Inflammatory macrophage treated with lipopolysaccharide for 1 hour (primary cell): Measurements from ENCODE around the gene STAMBPL1.

Experiments used
- DNase-seq, 2 donors: peaks; one replicate each; pipeline ENCODE4 v3.0.0-alpha.2; 2020 to 2022

Gene STAMBPL1

DNA sequence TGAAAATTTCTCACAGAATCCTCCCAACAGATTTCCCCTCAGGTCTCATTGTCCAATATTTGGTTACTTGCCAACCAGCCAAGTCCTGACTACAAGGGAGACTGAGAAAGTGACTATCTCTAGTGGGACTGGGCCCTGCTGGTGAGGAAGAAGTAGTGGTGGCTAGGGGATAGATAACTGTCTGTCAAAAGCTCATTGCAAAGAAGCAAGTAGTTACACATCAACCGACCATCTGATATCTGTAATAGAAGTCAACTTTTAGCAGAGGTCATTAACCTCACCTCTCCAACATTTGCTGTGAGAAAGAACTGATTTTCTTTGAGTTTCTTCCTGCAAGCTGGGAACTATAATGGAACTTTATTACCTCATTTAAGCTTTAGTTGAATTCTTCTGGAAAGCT, 15.2 kb downstream of the STAMBPL1 start:
- DNase-seq = no peak

DNA sequence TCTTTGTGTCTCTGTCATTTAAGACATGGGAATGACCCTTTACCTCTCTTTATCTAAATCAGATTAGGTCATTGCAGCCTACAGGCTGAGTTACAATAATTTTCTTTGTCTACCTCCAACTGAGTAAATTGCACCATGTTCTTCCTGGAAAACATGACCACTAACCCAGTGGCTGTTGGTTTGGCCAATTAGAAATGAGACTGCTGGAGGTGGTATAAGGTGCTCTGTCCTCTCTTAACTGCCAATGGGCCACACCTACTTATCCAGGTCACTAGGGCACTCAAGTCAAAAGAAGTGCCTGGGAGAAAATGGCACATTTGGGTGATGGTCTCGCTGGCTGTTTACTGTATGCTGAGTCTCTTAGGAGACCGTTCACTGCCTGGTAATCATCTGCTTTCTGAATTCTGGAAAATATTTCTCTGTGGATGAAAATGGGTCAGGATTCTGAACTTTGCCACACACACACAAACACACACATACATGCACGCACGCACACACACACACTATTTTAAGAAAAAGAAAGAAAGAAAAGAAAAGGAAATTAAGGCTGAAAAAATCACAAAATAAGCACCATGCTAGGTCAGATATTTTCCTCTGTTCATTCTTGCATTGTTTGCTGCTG, 16.4 kb downstream of the STAMBPL1 start:
- DNase-seq = no peak

DNA sequence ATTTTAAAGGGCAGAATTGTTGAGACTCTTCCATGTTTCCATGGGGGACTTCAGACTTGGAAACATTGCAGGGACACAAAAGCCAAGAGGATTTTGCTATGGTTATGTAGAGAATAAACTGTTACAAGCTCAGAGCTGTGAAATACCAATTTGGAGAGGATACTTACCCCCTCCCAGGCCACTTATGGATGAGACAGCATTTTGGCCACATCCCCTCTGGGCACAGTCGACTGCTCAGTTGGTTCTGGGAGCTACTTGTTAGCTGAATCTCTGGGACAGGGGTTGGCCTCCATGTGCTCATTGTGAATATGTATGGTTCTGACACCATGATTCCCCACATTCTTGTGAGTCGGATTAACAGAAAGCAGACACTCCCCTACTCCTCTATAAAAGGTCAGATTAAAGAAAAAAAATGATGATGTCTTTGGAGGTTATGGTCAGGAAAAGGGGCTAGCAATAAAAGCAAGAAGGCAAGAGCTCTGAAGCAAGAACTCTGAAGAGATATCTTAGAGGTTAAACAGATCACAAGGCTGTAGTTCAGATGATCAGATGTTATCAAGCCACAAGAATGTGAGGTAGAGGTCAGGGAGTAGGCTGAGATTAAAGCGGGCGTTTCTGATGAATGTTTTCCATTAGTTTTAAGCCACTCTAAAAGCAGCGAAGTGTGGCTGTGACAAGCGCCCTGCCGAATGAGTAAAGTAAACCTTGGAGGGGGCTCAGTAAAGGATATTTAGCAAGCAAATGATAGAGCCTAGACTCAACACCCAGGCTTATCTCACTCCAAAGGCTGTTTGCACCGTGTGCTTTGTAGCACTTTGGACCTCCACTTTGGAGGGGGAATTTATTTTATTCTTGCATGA, 17.2 kb downstream of the STAMBPL1 start:
- no peak for DNase-seq

DNA sequence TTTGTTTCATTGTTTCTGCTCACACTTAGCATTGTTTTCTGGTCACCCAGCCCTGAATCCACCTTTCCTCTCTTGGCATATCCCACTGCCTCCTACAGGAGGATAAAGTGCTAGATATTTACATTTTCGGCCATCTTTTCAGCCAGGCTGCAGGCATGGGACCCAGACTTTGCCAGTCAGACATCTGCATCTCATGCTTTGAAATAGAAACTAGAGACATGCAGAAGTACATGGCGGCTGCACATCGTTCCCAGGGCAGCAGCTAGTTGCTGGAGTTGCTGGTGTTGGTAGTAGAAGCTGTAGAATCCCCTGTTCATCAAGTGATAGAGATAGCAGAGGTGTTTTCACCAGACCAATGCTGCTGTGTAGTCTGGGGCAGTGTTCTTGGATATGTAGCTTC, 18.7 kb downstream of the STAMBPL1 start:
- DNase-seq = no peak

DNA sequence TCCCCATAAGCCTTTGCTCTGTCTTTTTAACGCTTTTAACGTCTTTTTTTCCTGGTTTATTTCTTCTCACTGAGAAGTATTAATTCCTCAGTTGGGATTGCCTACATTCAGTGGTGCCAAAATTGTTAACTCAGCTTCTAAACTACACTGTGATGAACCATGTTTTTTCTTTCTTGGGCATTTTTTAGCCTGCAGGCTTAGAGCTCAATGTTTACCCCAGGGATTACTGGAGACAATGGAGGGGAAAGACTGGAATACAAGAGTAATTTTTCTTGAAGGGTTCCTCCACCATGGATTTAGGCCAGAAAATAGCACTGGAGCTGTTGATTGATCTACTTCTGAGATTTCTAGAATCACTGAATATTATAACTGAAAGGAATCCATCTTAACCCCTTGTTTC, 19.8 kb downstream of the STAMBPL1 start:
- no peak for DNase-seq

DNA sequence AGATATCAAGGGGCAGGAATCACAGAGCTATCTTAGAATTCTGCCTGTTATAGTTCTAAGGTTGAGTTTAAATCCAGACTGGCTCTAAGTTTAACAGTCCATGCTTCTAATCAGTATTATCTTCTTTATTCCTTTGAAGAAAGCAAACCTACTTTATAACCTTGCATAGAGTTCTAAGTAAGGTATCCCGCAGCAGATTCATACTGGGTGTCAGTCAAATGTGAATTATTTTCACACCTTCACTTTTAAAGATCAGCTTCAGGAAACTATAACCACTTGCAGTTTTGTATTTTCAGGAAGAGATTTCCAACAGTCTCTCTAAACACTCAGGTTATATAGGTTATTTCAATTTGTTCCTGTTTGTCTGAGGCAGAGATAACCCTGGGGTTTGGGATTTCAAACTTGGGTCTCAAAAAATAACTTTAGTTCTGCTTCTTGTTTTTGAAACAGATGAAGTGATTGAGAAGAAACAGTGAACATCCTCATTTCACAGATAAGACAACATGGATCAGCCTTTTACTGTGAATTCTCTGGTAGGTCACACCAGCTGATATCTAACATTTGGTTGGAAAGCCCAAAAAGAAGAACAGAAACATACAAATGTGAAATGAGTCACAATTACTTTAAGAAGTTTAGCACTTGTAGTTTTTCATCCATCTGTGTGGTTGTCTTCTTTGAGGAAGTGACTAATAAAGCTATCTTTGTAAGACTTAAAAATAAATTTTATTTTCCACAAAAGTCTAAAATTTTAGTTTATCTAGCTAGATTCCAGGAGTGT, 21.4 kb downstream of the STAMBPL1 start:
- DNase-seq = peak; percentile 71 to 85

DNA sequence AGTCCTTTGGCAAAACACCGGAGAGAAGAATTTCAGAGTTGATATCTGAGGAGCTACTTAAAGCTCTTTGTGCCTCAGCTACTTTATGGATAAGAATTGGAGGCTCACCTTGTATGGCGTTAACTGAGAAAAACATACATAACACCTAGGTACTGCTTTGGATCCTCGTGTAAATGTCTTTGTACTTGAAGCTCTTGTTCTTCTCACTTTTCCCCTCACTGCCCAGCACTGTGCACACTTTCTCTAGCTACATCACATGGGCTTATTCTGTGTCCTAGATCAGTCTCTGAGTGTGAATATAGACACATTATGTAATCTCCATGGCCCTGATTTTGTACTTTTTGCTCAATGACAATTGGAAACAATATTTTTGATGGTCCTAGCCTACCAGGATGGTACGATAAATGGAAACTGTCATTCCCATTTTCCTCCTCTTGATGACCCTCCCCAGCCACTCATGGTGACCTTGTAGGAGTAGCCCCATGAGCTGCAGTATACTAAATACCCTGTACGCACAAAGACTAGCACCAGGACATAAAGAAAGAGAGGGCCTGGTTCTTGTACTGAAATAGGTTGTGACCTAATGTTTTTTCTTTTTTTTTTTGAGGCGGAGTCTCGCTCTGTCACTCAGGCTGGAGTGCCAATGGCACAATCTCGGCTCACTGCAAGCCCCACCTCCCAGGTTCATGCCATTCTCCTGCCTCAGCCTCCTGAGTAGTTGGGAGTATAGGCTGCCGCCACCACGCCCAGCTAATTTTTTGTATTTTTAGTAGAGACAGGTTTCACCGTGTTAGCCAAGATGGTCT, 22.1 kb downstream of the STAMBPL1 start:
- no peak for DNase-seq

DNA sequence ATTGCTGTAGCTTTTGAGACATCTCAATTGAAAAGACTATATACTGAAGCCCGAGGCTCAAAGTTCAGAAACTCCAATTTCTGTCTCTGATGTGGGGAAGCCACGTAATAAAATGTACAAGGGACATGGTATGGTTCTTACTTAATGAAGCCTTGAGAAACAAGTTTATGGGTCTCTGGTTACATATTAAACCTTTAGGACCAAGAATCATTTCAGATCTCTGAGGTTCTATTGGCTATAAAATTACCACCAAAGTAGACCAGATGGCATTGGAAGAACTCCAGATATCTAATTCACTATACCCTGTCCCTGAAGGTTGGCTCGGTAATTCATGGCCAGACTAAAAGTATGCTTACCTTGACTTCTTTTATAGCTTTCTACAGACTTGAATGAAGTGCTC, 23.7 kb downstream of the STAMBPL1 start:
- DNase-seq = no peak

DNA sequence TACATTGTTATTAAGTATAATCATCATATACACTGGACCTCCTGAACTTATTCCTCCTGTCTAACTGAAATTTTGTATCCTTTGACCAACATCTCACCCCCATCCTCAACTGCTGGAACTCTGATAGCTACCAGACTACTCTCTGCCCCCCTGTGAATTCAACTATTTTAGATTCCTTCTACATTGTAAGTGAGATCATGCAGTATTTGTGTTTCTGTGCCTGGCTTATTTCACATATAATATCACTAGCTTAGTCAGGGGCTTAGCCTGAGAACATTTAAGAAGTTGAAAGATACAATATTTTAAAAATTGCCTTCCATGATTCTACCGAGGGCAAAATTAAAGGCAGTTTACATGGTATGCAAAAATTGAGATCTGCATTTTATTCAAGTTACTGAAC, 26.9 kb downstream of the STAMBPL1 start:
- DNase-seq = no peak

DNA sequence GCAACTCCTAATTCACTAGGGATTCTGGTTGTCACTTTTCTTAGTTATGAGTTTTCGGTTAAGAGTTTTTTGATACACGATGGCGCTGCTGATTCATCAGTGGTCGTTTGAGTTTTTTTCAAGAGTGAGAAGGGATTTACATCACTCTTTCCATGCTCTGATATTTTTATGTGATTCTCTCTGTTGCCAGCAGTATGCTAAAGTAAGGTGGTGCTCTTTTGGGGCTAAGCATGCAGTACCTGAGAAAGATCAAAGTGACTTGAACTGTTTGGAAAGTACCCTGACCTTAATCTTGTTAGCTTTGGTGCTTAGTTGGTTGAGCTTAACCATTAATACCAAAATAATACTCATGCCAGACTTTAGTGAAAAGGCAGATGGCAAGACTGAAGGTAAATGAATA, 28.1 kb downstream of the STAMBPL1 start:
- DNase-seq = no peak

DNA sequence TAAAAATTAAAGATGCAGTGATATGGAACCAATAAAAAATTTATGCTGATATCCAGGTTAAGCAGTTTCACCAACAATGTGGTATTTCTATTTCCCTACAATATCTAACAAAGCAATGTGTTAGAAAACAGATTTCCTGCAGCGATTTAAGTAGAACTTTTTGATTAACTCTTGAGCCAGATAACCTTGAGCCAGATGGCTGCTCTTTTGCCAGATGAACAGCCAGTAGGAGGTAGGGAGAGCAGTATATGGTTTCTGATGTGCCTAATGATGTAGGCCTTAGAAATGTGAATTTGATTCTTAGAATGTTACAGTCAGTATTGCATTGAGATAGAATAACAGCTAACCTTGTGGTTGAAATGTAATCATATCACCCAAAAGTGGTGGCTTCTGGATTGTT, 31.1 kb downstream of the STAMBPL1 start:
- DNase-seq = no peak

DNA sequence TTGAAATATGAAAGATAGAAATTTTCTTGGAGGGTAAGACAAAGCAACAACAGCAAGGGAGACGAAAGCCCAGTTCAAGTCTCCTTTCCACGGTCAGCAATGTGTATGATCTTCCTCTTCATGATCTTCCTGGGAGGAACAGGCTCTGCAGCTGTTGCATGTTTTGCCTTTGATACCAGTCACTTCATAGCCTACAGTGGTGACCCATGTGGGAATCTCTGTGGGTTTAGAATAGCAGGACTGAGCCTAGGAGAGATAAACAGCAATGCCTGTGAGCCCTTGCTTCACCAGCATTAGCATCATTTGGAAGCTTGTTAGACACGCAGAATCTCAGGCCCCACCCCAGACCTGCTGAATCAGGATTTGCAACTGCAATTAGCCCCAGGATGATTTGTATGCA, 31.8 kb downstream of the STAMBPL1 start:
- DNase-seq = no peak

DNA sequence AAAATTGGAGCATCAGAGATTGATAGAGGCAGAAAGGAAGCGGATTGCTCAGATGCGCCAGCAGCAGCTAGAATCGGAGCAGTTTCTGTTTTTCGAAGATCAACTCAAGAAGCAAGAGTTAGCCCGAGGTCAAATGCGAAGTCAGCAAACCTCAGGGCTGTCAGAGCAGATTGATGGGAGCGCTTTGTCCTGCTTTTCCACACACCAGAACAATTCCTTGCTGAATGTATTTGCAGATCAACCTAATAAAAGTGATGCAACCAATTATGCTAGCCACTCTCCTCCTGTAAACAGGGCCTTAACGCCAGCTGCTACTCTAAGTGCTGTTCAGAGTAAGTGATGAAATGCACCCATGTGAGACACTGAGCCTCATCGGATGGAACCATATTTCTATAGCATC, 33.1 kb downstream of the STAMBPL1 start:
- DNase-seq = no peak

DNA sequence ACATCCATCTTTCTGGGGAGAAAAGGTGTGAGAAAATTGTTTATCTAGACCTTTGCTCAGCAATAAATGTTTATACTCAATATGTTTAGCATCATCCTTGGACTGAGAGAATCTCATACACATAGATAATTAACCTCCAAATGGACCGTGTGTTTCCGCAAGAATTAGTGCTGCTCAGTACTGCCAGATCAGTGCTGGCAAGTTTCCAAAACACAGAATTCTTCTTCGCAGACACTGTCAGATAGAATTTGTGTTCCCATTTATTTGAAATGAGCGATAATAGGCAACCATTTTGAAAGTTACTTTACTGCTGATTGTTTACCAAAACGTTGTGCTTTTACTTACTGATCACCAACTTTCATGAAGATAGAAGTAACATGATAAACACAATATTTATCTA, 33.7 kb downstream of the STAMBPL1 start:
- no peak for DNase-seq

DNA sequence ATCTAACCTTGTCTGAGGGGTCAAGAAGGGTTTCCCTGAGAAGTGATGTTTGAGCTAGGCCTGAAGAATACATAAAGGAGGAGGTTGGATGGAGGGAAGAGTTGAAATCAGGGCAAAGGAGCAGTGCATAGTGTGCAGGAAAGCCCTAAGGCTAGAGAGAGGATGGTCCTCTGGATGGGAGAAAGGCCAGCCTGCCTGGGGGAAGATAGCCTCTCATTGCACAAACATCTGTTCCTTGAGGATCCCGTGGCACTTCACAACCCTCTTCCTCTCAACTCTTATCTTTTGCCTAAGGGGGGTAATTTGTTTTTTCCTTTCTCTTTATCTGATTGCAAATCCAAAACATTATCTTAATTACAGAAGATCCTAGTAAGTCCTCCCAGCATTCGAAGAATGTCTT, 35.7 kb downstream of the STAMBPL1 start:
- no peak for DNase-seq

DNA sequence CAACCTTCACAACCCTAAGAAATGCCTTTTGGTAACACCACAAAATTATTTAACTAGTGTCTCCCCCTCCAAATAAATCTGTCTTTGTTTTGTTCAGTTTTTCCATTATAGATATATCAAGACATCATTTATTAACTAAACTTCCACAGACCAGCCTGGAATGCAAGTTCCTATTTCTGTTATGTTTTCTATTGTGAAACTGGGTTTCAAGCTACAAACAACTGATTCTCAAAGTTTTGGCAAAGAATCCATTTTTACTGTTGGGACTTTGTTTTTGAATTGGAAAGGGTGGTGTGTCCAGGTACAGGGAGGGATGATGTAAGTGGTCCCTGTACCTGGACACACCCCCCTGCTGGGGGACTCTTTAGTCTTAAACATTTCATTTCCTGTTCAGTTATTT, 36.2 kb downstream of the STAMBPL1 start:
- DNase-seq = no peak

DNA sequence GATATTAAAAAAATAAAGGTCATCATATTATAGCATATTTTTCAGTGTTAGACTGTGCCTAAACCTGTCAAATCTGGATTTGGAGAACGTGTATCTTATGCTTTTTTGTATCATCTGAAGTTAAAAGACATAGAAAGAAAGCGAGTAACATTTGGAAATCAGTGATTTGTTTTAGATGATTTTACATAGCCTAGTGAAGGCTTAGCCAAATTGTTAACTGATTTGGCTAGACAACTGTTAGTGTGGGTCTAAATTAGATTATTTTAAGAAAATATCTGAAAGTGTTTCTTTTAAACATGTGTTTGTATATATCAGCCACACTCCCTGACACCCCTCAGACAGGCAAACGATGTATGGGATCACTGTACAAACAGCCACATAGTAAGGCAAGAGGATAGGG, 36.9 kb downstream of the STAMBPL1 start:
- no peak for DNase-seq

DNA sequence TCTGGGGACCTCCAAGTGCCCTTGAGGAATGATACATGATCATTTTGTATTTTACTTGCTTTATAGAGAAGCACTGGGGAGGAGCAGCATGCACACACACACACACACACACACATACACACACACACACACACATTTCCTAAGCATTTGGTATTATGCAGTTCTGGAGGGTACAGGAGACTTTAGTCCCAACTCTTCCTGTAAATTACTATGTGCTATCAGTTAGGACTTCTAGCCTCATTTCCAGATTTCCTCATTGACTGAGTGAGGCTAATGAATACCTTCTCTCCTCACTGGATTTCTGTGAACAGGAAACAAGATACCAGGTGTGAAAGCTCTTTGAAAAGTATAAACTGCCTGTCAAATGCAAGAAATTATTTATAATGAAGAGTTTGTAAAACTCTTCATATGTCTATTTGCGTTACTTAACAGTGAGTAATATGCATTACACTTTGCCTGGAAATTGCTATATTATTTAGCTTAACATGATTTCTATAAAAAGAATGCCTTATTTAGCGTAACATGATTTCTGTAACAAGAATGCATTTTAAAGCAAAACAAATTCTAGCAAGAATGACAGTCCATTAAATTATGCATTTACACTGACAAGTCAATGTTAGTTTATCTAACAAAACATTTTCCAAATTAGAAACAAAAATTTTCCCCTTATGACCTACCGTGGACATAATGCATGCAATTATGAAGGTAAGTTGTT, 38.3 kb downstream of the STAMBPL1 start:
- no peak for DNase-seq

DNA sequence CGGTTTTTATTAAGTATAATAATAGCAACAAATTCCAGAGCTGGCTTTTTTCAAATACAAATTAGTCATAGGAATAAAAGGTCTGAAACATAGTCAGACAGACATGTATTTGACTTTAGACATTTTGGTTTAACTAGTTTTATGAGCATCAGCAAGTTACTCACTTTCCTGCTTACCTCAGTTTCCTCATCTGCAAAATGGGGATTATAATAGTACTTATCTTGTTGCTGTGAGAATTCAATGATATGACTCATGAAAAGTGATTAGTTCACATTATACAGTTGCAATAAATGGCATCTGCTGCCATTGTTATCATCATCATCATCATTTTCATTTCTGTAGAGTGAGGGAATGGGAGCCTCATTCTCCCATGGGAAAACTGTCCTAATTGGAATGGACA, 39.0 kb downstream of the STAMBPL1 start:
- no peak for DNase-seq

DNA sequence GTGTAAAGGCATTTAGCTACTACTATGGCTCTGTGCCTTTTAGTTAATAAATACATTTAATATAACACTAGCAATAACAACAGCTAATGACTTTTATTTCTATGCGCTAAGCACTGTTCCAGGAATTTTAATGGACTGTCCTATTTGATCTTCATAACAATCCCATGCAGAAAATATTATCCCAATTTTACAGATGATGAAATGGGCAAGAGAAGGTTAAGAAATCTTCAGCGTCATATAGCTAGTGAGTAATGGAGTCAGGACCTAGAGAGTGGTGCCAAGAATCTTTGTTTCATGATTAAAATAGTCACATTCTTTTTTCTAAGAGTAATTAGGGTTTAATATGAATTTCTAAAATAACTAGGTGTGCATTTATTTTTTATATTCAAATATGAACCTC, 40.2 kb downstream of the STAMBPL1 start:
- no peak for DNase-seq

DNA sequence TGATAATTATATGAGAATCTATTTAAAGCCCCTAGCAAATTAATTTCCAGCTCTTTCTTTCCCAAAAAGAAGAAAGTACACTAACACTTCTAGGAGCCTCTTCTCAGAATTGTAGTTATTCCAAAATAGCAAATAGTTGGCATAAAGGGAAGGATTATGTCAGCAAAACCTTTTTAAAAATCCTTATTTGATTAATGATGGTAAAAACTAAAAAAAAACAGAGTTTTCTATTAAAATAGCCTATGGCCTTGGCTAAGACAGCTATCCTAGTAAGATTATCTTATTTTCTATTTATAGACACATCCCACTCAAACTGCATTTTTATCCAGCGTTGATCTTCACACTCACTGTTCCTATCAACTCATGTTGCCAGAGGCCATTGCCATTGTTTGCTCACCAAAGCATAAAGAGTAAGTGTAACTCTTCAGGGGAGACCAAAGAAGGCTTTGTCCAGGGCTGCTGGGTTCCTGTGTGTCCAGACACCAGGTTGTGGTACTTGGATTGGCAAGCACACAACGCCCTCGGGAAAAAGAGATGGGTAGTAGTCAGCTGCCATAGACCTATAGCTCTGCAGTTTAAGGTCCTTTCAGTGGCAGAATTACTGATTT, 41.0 kb downstream of the STAMBPL1 start:
- DNase-seq = no peak

DNA sequence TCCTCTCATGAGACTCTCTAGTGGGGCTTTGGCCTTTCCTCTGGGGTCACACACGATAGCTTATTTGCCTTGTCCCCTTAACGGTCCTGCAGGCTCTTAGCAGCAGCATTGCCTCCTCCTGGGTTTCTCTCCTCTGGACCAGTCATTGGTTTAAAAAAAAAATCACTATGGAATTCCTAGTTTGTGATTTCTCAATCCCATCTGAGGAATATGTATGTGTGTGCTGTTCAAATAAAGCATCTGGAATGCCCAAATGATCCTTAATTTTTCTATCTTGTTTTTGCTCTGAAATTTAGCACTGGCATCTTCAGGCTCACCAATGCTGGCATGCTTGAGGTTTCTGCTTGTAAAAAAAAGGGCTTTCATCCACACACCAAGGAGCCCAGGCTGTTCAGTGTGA, 42.0 kb downstream of the STAMBPL1 start:
- no peak for DNase-seq
